Lower leg skin (tissue), 3 donors: ENCODE results near the gene RYR2.

Experiments used
- POLR2A ChIP-seq, 2 donors: fragments of 450-650 bp; IDR thresholded peaks; one replicate each; pipeline ENCODE4 v1.6.1; 2016 to 2017; ENCODE audit warnings: antibody characterized with exemption in 2 of 2, mild to moderate bottlenecking in 1 of 2, moderate library complexity in 1 of 2
- TF ChIP-seq, protein P1 (sequence below), 3 donors: fragments of 450-650 bp; IDR thresholded peaks; one replicate each; pipeline ENCODE4 v1.5.1; 2016; ENCODE audit warnings: antibody characterized with exemption in 3 of 3, mild to moderate bottlenecking in 3 of 3, moderate library complexity in 2 of 3

GRCh38 chr1:237103021-237103420 lies 61.0 kb downstream of the RYR2 start:
- no peak for TF ChIP-seq POLR2A (IDR thresholded peaks at IDR 0.05)
- TF ChIP-seq, protein P1, sequence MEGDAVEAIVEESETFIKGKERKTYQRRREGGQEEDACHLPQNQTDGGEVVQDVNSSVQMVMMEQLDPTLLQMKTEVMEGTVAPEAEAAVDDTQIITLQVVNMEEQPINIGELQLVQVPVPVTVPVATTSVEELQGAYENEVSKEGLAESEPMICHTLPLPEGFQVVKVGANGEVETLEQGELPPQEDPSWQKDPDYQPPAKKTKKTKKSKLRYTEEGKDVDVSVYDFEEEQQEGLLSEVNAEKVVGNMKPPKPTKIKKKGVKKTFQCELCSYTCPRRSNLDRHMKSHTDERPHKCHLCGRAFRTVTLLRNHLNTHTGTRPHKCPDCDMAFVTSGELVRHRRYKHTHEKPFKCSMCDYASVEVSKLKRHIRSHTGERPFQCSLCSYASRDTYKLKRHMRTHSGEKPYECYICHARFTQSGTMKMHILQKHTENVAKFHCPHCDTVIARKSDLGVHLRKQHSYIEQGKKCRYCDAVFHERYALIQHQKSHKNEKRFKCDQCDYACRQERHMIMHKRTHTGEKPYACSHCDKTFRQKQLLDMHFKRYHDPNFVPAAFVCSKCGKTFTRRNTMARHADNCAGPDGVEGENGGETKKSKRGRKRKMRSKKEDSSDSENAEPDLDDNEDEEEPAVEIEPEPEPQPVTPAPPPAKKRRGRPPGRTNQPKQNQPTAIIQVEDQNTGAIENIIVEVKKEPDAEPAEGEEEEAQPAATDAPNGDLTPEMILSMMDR (IDR thresholded peaks at IDR 0.05) = no peak
